Erythroblast (primary cell): ENCODE results near the gene SP7.

Source experiments
- GATA1 ChIP-seq: IDR thresholded peaks from 2 replicates; pipeline ENCODE4 v1.6.1; 2011; ENCODE audit warnings: low read depth, mild to moderate bottlenecking, control low read depth, low read length, moderate library complexity
- POLR2A ChIP-seq: IDR thresholded peaks from 2 replicates; pipeline ENCODE4 v1.6.1; 2011; ENCODE audit warnings: mild to moderate bottlenecking, low read length

DNA sequence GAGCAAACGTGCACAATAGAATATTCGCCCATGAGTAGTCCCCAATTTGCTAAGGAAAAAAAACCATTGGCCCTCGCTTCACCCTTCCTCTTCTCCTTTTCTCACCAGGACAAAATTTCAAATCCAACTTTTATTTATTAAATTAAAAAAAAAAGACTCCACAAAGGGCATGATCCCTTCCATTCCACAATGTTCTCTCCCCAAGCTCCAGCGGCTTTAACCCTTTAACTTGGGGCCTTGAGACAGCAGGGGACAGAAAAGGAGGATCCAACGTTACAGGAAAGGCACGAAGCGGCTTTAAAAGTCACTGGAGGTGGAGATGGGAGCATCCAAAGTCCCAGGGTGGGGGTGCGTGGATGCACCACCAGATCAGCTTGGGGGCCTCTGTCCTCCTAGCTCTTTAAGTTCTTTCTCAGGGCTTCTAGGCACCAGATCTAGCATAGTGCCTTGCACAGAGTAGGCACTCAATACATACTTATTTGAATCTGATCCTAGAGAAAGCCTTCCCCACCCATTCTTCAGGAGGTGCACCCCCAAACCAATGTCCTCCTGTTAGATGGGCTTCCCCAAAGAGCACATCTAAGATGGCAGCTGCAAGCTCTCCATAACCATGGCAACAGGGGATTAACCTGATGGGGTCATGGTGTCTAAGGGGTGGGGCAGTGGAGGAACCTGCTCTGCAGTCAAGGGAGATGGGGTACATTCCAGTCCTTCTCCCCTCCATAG lies 9.5 kb downstream of the SP7 start:
- no peak for TF ChIP-seq POLR2A
- TF ChIP-seq GATA1 = no peak
